IPS-11a (cell line): ENCODE measurements around the gene PRDM15.

Source experiments
- H3K4me3 ChIP-seq: one replicate; pipeline ENCODE4 v1.5.1; 2013; ENCODE audit warnings: low read depth, low read length, control low read depth

Gene PRDM15

DNA sequence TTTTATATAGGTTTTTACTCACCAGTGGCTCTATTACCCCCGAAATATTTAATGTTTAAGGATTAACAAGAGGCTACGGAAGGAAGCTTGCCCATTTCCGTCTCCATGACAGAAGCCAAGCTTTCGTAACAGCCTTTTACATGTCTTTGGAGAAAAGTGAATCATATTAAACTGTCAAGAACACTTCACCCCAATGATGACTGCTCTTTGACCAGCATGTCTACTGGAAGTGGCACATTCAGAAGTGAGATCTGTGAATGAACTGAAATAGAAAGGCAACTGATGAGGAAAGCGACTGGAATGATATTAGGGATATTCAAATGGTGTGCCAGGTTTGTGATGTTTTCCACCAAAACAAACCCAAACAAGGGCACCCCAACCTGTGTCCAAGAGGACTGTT is 8.5 kb upstream of the PRDM15 start:
- H3K4me3 ChIP-seq, result no peak overlapping the region

GRCh38 chr21:41886328-41886727 is 7.2 kb upstream of the PRDM15 start:
- no peak overlapping the region for H3K4me3 ChIP-seq

DNA sequence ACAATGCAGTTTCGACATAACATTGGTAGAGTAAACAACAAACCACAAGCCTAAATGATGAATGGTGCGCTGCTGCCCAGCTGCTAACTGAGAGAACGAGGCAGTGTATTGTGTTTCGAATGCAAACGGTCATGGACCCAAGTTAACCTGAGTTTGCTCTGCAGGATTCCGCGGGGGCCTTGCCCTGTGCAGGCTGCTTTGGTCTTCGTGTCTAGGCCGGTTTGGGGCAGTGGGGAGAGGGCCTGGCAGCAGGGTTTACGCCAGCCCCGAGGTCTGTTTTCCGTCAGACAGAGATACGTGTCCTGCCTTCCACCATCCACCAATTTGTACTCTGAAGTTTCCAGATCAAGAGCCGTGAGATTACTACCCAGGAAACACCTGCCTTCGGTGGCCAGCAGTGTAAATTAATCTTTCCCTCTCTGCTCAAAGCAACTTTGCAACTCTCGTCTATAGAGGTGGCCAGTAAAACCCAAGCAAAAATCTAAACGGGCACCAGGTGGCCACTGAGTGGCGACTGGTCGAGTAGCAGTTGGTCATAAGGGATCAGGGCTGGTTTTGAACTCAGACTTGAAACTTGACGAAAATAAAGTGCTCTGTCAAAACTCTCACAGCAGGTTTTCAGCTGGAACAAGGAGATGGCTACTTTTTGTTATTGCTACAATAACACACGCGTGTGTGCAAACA is 6.3 kb upstream of the PRDM15 start:
- H3K4me3 ChIP-seq, result no peak overlapping the region

DNA sequence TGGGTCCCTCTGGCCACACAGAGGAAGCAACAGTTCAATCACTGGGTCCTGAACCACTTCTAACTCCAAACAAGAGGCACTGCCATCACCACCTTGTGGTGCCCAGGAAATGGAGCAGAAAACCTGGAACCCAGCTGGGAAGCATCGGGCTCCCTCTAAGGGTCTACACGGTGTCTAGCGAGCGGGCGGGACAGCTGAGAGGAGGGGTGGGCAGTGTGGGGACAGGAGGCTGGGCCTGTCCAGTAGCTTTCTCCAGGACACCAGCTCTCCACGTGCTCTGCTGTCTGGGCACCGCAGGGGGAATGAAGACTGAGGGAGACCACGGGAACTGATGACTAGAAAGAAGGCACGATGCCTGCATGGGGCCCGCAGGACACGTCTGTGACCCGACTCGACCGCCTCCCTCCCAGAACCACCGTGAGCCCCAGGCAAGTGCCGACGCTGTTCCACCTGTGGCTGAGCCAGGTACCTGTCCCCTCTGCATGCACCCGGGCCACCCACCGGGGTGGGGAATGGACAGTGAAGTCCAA is 5.4 kb upstream of the PRDM15 start:
- no peak overlapping the region for H3K4me3 ChIP-seq

GRCh38 chr21:41883582-41883981 is 4.4 kb upstream of the PRDM15 start:
- H3K4me3 ChIP-seq, result no peak overlapping the region

GRCh38 chr21:41881051-41881450 is 1.9 kb upstream of the PRDM15 start:
- no peak overlapping the region for H3K4me3 ChIP-seq

- H3K4me3 ChIP-seq, result no peak overlapping the region
Observed at GRCh38 chr21:41880153-41880552, 1.0 kb upstream of the PRDM15 start.

- H3K4me3 ChIP-seq, result no peak overlapping the region
Observed at GRCh38 chr21:41878831-41879189, 334 bp downstream of the PRDM15 start.

DNA sequence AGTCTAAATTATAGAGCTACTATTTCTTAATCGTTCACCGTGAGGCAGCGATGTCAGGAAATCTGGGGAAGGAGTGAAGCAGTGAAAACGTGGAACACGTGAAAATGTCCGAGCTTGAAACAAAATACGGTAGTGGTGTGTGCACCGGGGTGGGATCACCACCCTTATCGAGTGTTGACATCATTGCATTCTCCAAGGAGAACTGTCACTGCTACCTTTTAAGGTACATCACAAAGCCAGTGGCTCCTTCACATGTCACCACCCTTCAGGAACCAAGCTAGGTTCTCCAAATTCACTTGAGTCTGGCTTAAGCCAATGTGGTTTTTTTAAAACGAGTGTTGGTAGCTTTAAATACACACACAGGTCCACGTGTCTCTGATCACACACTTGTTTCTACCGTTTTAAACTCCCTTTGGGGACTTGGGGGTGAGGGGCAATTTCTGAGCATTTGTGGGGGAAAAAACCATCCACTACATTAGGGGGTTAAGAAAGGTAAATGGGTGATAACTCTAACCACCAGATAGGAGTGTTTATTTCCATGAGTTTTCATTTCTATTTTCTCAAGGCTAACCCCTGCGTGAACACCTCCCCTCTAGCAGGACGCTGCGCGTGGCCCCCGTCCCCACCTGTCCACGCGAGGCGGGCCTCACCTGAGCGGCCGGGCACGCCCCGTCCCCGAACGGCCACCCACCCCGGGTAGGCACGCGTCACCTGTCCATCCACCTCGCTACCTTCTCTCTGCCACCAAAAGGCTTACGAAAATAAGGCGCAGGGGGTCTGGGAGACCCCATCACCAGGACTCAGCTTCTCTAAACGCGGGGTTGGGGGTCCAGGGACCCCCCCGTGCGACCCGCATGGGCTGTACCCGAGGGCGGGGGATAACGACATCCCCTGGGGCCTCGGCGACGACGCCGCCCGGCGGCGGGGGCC is 978 bp downstream of the PRDM15 start:
- H3K4me3 ChIP-seq, result peak overlapping the region; percentile 67

DNA sequence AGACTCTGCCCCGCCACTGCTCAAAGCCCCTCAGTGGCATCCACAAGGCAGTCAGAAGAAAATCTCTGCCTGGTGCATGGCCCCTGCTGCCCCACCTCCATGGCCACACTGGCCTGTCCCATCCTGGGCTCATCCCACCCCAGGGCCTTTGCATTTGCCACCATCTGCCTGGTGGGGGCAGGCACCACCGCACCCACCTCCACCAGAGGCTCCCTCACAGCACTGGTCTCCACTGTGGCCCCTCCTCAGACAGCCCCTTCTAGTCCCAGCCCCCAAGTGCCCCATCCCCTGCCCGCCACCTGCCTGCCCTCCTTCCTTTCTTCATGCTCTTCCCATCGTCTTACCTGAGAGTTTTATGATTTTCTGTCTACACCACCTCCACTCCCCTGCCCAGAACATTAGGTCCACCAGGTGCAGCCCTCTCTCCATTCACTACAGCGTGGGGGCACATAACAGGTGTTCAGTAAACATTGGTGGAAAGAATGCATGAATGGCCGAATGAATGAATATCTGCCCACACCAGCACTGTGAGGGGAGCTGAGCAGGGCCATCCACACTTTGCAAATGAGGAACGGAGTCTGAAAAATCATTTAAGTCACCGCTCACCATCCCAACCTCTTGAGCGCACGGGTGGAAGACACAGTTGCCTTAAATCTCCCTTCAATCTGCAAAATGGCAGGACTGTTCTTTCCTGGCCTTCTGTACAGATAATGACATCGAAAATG is 2.1 kb downstream of the PRDM15 start:
- H3K4me3 ChIP-seq, result no peak overlapping the region

DNA sequence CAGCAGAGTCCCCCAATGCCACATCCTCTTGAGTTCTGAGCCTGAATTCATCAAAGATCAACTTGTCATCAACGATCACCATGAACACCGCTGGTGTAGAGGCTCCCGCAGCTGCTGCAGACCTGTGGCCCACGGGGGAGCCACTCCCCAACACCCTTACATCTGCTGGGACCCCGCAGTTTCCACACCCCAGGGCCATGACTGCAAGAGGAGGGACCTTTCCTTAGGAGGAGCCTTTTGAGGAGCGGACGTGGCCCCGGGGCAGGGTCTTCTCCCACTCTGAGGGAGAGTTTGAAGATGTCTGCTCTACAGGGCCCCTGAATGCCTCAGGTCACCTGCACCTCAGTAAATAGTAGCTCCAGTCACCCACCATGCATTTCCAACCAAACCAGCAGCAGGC is 2.7 kb downstream of the PRDM15 start:
- no peak overlapping the region for H3K4me3 ChIP-seq

DNA sequence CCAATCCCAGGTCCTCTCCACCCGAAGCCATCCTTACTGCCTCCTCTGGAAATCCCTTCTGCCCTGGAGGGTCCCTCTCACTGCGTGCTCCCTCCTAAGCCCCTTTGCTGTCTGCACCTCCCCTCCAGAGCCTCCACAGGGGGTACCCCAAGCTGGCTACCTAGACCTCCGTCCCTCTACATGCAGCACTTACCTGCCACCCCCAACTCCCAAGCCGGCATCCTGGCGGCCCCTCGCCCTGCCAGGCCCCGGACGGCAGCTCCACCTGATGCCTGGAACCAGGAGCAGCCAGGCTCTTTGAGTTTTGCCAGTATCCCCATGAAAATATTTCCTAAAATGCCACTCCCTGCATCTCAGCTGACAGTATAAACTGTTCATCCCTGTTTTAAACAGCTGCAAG is 4.1 kb downstream of the PRDM15 start:
- no peak overlapping the region for H3K4me3 ChIP-seq

DNA sequence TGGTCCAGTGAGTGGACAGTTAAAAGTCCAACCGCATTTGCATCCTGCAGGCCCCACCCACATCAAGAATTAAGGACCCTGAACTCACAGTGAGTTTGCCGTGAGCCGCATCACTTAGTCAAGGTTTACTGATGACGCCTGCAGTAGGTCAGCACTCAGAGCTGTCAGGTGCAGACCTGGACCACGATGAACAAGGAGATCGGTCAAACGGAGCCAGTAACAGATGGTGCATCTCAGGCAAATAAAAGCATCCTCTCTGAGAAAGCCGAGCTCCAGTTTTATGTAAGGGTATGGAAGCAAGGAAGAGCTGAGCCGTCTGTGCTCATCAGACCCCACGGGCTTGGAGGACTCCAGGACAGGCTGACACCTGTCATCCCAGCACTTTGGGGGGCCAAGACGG is 4.5 kb downstream of the PRDM15 start:
- no peak overlapping the region for H3K4me3 ChIP-seq

DNA sequence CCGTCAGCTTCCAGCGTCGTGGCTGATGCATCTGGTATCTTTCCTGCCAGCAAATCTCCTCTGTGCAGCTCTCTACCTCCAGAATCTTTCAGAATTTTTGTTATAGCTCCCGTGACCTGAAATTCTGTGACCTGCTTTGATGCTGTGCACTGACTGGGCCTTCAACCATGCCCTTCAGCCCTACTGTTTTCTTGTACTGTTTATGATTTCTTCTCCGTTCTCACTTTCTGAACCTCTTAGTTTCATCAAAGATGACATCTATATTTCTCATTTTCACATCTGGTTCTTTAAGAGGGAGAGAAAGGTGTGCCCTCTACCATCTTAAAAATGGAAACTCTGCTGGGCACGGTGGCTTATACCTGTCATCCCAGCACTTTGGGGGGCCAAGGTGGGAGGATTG is 5.7 kb downstream of the PRDM15 start:
- H3K4me3 ChIP-seq, result no peak overlapping the region

GRCh38 chr21:41873005-41873404 is 6.1 kb downstream of the PRDM15 start:
- no peak overlapping the region for H3K4me3 ChIP-seq

DNA sequence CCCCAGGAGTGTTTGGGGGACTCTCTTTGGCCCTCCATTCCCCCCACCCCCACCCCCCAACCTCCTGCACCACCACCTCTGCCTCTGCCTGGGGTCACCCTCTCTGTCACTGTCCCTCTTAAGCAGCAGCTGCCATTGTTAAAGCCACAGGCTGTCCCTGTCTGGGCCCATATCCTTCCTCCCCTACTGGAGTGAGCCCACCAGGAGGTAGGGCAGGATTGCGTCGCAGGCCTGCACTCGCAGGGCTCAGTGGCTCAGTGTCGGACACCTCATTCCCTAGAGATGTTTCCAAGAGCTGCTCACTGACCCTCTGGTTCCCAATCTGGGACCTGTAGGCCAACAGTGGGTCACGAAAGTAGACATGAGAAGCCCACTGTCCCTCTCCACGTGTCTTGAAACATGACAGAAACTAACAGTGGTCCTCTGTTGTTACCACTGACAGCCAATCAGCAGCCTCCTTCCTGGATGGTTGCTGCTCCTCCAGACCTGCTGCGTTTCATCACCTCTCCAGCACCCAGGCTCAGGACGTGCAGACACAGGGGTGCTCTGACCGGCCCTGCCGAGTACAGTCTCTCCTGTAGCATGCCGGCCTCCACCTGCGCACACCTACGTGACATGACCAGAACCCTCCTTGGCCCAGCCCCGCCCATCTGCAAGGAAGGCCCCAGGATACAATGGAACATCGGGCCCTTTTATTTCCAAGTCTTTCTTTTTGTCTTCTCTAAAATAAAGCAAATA is 7.7 kb downstream of the PRDM15 start:
- H3K4me3 ChIP-seq, result no peak overlapping the region

GRCh38 chr21:41869771-41870170 is 9.4 kb downstream of the PRDM15 start:
- H3K4me3 ChIP-seq, result no peak overlapping the region

DNA sequence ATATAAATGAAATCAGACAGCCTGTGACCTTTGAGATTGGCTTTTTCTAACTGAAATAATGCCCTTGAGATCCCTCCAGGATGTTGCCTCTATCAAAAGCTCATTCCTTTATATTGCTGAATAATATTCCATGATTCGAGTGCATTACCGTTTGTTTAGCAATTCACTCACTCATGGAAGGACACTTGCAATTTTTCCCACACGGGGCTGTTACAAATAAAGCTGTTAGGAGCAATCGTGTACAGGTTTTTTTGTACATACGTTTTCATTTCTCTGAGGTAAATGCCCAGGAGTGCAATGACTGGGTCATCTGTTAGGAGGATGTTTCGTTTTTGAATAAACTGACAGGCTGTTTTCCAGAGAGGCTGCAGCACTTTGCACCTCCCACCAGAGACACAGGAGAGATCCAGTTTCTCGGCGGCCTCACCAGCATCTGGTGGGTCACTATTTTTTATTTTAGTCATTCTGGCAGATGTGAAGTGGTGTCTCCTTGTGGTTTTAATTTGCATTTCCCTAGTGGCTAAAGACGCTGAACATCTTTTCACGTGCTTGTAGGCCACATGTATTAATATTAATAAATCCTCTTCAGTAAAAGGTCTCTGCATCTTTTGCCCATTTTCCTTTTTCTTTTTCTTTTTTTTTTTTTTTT is 11.0 kb downstream of the PRDM15 start:
- H3K4me3 ChIP-seq, result no peak overlapping the region

DNA sequence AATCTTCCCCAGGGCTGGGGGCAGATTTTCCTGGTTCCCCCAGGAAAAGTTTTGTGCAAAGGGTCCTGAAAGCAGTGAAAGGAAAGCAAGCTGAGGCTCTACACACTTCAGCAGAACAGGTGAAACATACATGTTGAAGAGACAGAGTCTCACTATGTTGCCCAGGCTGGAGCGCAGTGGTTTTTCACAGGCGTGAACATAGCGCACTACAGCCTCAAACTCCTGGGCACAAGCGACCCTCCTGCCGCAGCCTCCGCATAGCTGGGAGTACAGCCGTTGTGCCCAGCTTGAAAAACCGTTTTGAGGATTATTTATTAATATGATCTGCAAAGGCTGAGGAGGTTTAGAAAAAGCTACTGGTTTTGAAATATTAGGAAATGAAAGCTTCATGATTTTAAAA is 11.8 kb downstream of the PRDM15 start:
- H3K4me3 ChIP-seq, result no peak overlapping the region

DNA sequence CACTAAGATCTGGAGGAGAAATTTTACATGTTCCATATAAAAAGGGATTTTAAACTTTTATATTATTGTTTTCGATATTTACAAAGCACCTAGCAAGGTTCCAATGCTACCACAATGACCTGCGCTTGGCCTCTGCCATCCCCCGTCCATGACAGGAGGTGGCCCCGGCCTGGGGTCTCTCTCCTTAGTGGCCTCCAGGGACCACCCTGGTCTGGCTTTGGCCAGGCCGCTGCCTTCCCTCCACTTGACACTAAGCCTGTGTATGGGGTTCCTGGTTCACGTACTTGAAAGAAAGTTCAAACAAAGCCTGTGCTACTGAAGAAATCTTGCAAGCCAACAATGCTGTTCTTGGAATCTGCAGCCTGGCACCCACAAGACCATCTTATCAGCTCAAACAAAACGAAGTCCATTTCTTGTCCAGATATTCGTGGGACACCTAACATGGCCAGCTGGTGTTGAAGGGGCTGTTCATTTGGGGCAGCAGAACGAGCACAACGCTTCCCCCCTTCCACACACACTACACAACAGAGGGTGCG is 12.8 kb downstream of the PRDM15 start:
- no peak overlapping the region for H3K4me3 ChIP-seq
